Heart left ventricle (tissue), 13 donors: Measurements from ENCODE around the gene KIAA1958.
A peak's percentile ranks its signal among the peaks of the same experiment; 100 is the strongest.

Experiments
- POLR2A ChIP-seq, 2 donors: fragments of 450-650 bp; IDR thresholded peaks; one replicate each; pipeline ENCODE4 v1.6.1; 2017; ENCODE audit warnings: antibody characterized with exemption in 2 of 2, mild to moderate bottlenecking in 2 of 2, moderate library complexity in 2 of 2
- TF ChIP-seq, protein P1 (sequence below), 12 donors: fragments of 200-600 bp; sonication (generic) in 4 of 12; IDR thresholded peaks; one replicate each; pipeline versions ENCODE4 v1.5.0 to v1.8.0; 2018 to 2022; ENCODE audit warnings: antibody characterized with exemption in 12 of 12, mild to moderate bottlenecking in 5 of 12
- donor health status: ischemic (EF 13 %, LVEDD 7.1; RV severe dilation, severe dysfunction).
- donor health status: DM: no; HTN: yes; CAD: no.
- donor health status: DM: no; HTN: no; CAD: no.
- donor health status: ischemic (EF 25% LVEDD 6.9; RV normal size, moderate dysfunction).
- donor health status: ischemic (EF 25% LVEDD 5.7; RV mildly dilated, moderate dysfunction).
- donor health status: ischemic (EF 35%, LVEDD 5.7; RV mildly dilated, moderate dysfunction).
- donor health status: nonischemic (EF 11% LVEDD 7.7; RV severe dilation, severe dysfunction).
- donor health status: DM: yes; HTN: yes; CAD: no.
- donor health status: PGD.
- donor health status: ischemic (EF 29% LVEDD 5.4; RV normal size, mild dysfunction).
- donor health status: nonischemic (EF 23%, LVEDD 6.1; RV moderate dilation, normal function).

- TF ChIP-seq, protein P1, sequence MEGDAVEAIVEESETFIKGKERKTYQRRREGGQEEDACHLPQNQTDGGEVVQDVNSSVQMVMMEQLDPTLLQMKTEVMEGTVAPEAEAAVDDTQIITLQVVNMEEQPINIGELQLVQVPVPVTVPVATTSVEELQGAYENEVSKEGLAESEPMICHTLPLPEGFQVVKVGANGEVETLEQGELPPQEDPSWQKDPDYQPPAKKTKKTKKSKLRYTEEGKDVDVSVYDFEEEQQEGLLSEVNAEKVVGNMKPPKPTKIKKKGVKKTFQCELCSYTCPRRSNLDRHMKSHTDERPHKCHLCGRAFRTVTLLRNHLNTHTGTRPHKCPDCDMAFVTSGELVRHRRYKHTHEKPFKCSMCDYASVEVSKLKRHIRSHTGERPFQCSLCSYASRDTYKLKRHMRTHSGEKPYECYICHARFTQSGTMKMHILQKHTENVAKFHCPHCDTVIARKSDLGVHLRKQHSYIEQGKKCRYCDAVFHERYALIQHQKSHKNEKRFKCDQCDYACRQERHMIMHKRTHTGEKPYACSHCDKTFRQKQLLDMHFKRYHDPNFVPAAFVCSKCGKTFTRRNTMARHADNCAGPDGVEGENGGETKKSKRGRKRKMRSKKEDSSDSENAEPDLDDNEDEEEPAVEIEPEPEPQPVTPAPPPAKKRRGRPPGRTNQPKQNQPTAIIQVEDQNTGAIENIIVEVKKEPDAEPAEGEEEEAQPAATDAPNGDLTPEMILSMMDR (IDR thresholded peaks at IDR 0.05) = peak in 4 of 12 donors; percentile 8 to 29 (median 26)
- TF ChIP-seq POLR2A (IDR thresholded peaks at IDR 0.05) = no peak
Observed at GRCh38 chr9:112665347-112665746, 178.7 kb downstream of the KIAA1958 start.
